ENCODE data around the gene SEC14L5.
A peak's percentile ranks its signal among the peaks of the same experiment; 100 is the strongest.

The SEC14L5 gene

GRCh38 chr16:5066511-5066910 lies 108.4 kb downstream of the SEC14L5 start:
- no peak overlapping the region for H3K4me3 ChIP-seq (ENCODE audit: low read depth, low read length)
- peak; percentile 71 for DNase-seq (ENCODE audit: low read depth)
- no peak for TF ChIP-seq MYC (IDR thresholded peaks at IDR 0.05; ENCODE audit: low read depth, low read length)
- TF ChIP-seq, protein P1, sequence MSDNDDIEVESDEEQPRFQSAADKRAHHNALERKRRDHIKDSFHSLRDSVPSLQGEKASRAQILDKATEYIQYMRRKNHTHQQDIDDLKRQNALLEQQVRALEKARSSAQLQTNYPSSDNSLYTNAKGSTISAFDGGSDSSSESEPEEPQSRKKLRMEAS (IDR thresholded peaks at IDR 0.05; ENCODE audit: low read depth, low read length) = peak; percentile 20; the same call in 1 of the 2 replicates
- TF ChIP-seq CTCF (IDR thresholded peaks at IDR 0.05; ENCODE audit: low read depth, low read length) = no peak

Data from NB4 (cell line).